HG02938 (cell line): ENCODE measurements around the gene HDX.
"Not testable (repeated sequence)": the region's sequence is repeated elsewhere in the genome, so short reads cannot be mapped to it uniquely, and the experiment has no call there.

ENCODE experiments used
- ATAC-seq: cut with Tn5 transposase; IDR thresholded peaks from one replicate; pipeline ENCODE4 v1.9.1; 2021; ENCODE audit warnings: mild to moderate bottlenecking, moderate library complexity; ENCODE audit not compliant: unreplicated experiment

Gene HDX

GRCh38 chrX:84501798-84502628, at the start of gene HDX:
HDX (minus strand) TSS chrX:84502453; CDS start chrX:84475397, 27,056 bp downstream.
- ATAC-seq, result peak; percentile 97

GRCh38 chrX:84541315-84541714, 39.1 kb upstream of the HDX start:
- ATAC-seq, result not testable (repeated sequence)

- not testable (repeated sequence) for ATAC-seq
These were observed 35.4 kb upstream of the HDX start for GRCh38 chrX:84537627-84538026.

GRCh38 chrX:84488426-84488825, 13.8 kb downstream of the HDX start:
- no peak for ATAC-seq

GRCh38 chrX:84487365-84488353, 14.6 kb downstream of the HDX start:
- peak; percentile 99 for ATAC-seq

- ATAC-seq, result no peak
These were observed 23.2 kb downstream of the HDX start for GRCh38 chrX:84479086-84479485.

GRCh38 chrX:84477114-84477513, 25.1 kb downstream of the HDX start:
- ATAC-seq, result no peak

GRCh38 chrX:84475596-84475995, 26.7 kb downstream of the HDX start:
- no peak for ATAC-seq

- no peak for ATAC-seq
These were observed 27.2 kb downstream of the HDX start for GRCh38 chrX:84475101-84475500.

GRCh38 chrX:84469226-84469625, 33.0 kb downstream of the HDX start:
- no peak for ATAC-seq

GRCh38 chrX:84467898-84468297, 34.4 kb downstream of the HDX start:
- no peak for ATAC-seq

GRCh38 chrX:84453351-84454246, 48.7 kb downstream of the HDX start:
- no peak for ATAC-seq

- ATAC-seq, result no peak
These were observed 61.1 kb downstream of the HDX start for GRCh38 chrX:84441143-84441542.

GRCh38 chrX:84415140-84415539, 87.1 kb downstream of the HDX start:
- ATAC-seq, result no peak

GRCh38 chrX:84363663-84364062, 138.6 kb downstream of the HDX start:
- ATAC-seq, result peak; percentile 64

- ATAC-seq, result no peak
These were observed 139.2 kb downstream of the HDX start for GRCh38 chrX:84363051-84363450.

GRCh38 chrX:84362184-84362838, 139.9 kb downstream of the HDX start:
- ATAC-seq, result no peak

- ATAC-seq, result no peak
These were observed 144.0 kb downstream of the HDX start for GRCh38 chrX:84358271-84358670.

- no peak for ATAC-seq
These were observed 145.0 kb downstream of the HDX start for GRCh38 chrX:84357296-84357695.

- ATAC-seq, result no peak
These were observed 161.3 kb downstream of the HDX start for GRCh38 chrX:84340968-84341367.
